GM12873 (cell line): ENCODE results near the gene SMCHD1.

ENCODE experiments used
- CTCF ChIP-seq: IDR thresholded peaks from 2 replicates; pipeline ENCODE4 v1.5.1; 2012; ENCODE audit warnings: low read depth, mild to moderate bottlenecking, moderate library complexity, low read length, control low read depth; ENCODE audit not compliant: insufficient read depth; ENCODE audit errors: missing control alignments

The SMCHD1 gene

GRCh38 chr18:2853173-2853925, 197.8 kb downstream of the SMCHD1 start:
- no peak for TF ChIP-seq CTCF

GRCh38 chr18:2853926-2854664, 198.6 kb downstream of the SMCHD1 start:
- no peak for TF ChIP-seq CTCF
